SK-N-SH (cell line): ENCODE measurements around the gene PRELP. TPM values are rescaled to one million over a fixed set of nuclear protein-coding genes. Genes with fewer than 3 reads are reported as not detected.

Experiments
- CTCF ChIA-PET: fragments of 300-600, 350-600 bp; formaldehyde crosslinking; extraction: SDS; loops from one replicate; lab custom pipeline; 2021; lab: Yijun Ruan, JAX
- POLR2A ChIA-PET: fragments of 350-600 bp; sonication (Branson Sonifier 250); formaldehyde crosslinking; extraction: SDS; loops from one replicate; lab custom pipeline; 2020; ENCODE audit warnings: antibody characterized with exemption, inconsistent platforms; lab: Yijun Ruan, JAX
- DNase-seq: peaks from one replicate; pipeline ENCODE4 v3.0.0; 2012
- H2AFZ ChIP-seq: fragments of 200-600 bp; sonication (generic); 2 replicates; pipeline ENCODE4 v1.8.1; 2016; ENCODE audit warnings: antibody characterized with exemption, mild to moderate bottlenecking, low read depth
- H3F3A ChIP-seq: fragments of 200-600 bp; sonication (generic); replicated peaks from 2 replicates; pipeline ENCODE3; 2016; ENCODE audit warnings: antibody characterized with exemption, mild to moderate bottlenecking; ENCODE audit not compliant: insufficient read depth
- H3K27ac ChIP-seq, 2 experiments: fragments of 200-500 bp in 1 of 2; fragments of 200-600 bp in 1 of 2; sonication (Bioruptor generic) in 1 of 2; sonication (generic), shearing (Covaris generic) in 1 of 2; 2 replicates each; pipeline versions ENCODE4 v1.5.1 to v1.6.1; 2014 to 2016; ENCODE audit warnings: low read depth in 2 of 2, inconsistent platforms in 1 of 2, low read length in 1 of 2, mild to moderate bottlenecking in 1 of 2, mixed read lengths in 1 of 2
- H3K27me3 ChIP-seq: fragments of 200-600 bp; sonication (generic), shearing (Covaris generic); 2 replicates; pipeline ENCODE4 v1.6.1; 2016; ENCODE audit warnings: mixed run types; ENCODE audit not compliant: insufficient read depth
- H3K36me3 ChIP-seq, 2 experiments: fragments of 200-500 bp in 1 of 2; fragments of 200-600 bp in 1 of 2; sonication (Bioruptor generic) in 1 of 2; sonication (generic) in 1 of 2; replicated peaks in 1 of 2; 2 replicates each; pipeline versions ENCODE3 to v1.5.1; 2014 to 2016; ENCODE audit warnings: low read length in 1 of 2, mild to moderate bottlenecking in 1 of 2; ENCODE audit not compliant: insufficient read depth in 2 of 2, control insufficient read depth in 1 of 2
- H3K4me1 ChIP-seq, 2 experiments: fragments of 200-500 bp in 1 of 2; fragments of 200-600 bp in 1 of 2; sonication (Bioruptor generic) in 1 of 2; sonication (generic), shearing (Covaris generic) in 1 of 2; 2 replicates each; pipeline versions ENCODE4 v1.5.1 to v1.6.1; 2014 to 2016; ENCODE audit warnings: low read depth in 1 of 2, low read length in 1 of 2, mixed run types in 1 of 2; ENCODE audit not compliant: insufficient read depth in 2 of 2, control insufficient read depth in 1 of 2
- H3K4me2 ChIP-seq: fragments of 200-600 bp; sonication (generic), shearing (Covaris generic); 2 replicates; pipeline ENCODE4 v1.6.1; 2017; ENCODE audit warnings: mixed run types
- H3K4me3 ChIP-seq, 2 experiments: fragments of 200-500 bp in 1 of 2; fragments of 200-600 bp in 1 of 2; sonication (Bioruptor generic) in 1 of 2; sonication (generic), shearing (Covaris generic) in 1 of 2; 2 replicates each; pipeline versions ENCODE4 v1.5.1 to v1.8.1; 2014 to 2016; ENCODE audit warnings: low read depth in 2 of 2, inconsistent platforms in 1 of 2, low read length in 1 of 2, mild to moderate bottlenecking in 1 of 2, mixed read lengths in 1 of 2, moderate library complexity in 1 of 2
- H3K79me2 ChIP-seq: fragments of 200-600 bp; sonication (generic); 2 replicates; pipeline ENCODE4 v1.8.1; 2017; ENCODE audit warnings: mild to moderate bottlenecking; ENCODE audit not compliant: insufficient read depth
- H3K9ac ChIP-seq: fragments of 200-600 bp; sonication (generic); 2 replicates; pipeline ENCODE4 v1.6.1; 2017; ENCODE audit warnings: mixed run types
- H3K9me2 ChIP-seq: fragments of 200-600 bp; sonication (generic); 2 replicates; pipeline ENCODE4 v1.6.1; 2017; ENCODE audit warnings: mixed run types
- H3K9me3 ChIP-seq: fragments of 200-600 bp; sonication (generic); 2 replicates; pipeline ENCODE4 v1.6.1; 2017; ENCODE audit warnings: mixed run types, mild to moderate bottlenecking, moderate library complexity
- H4K20me1 ChIP-seq: fragments of 200-600 bp; sonication (generic); 2 replicates; pipeline ENCODE4 v1.6.1; 2017; ENCODE audit warnings: mild to moderate bottlenecking, mixed run types; ENCODE audit not compliant: insufficient read depth
- CHD2 ChIP-seq: fragments of 150-350 bp; IDR thresholded peaks from 2 replicates; pipeline ENCODE4 v1.6.1; 2018; ENCODE audit warnings: low read length; ENCODE audit not compliant: partially characterized antibody
- CTCF ChIP-seq: fragments of 200-600 bp; sonication (generic); IDR thresholded peaks from 2 replicates; pipeline ENCODE4 v1.6.1; 2017; ENCODE audit warnings: antibody characterized with exemption, mild to moderate bottlenecking, moderate library complexity
- FOSL2 ChIP-seq: IDR thresholded peaks from 2 replicates; pipeline ENCODE4 v1.4.0; 2012; ENCODE audit warnings: low read depth, mild to moderate bottlenecking, moderate library complexity, borderline replicate concordance
- FOXJ3 ChIP-seq: sonication (generic); formaldehyde crosslinking; IDR thresholded peaks from 2 replicates; pipeline ENCODE4 v1.5.1; 2020; ENCODE audit warnings: mild to moderate bottlenecking, missing genetic modification reagents
- FOXM1 ChIP-seq: IDR thresholded peaks from 2 replicates; pipeline ENCODE4 v1.4.0; 2012; ENCODE audit warnings: low read depth, mild to moderate bottlenecking
- GATA2 ChIP-seq: sonication (generic); formaldehyde crosslinking; IDR thresholded peaks from 2 replicates; pipeline ENCODE4 v1.5.0; 2020; ENCODE audit warnings: mild to moderate bottlenecking, missing genetic modification reagents
- JUND ChIP-seq: IDR thresholded peaks from 2 replicates; pipeline ENCODE4 v1.4.0; 2012
- NFIC ChIP-seq: IDR thresholded peaks from 2 replicates; pipeline ENCODE4 v1.4.0; 2012; ENCODE audit warnings: borderline replicate concordance
- NRF1 ChIP-seq: IDR thresholded peaks from 2 replicates; pipeline ENCODE4 v1.6.1; 2012; ENCODE audit warnings: low read depth, mild to moderate bottlenecking, low read length
- PBX3 ChIP-seq: IDR thresholded peaks from 2 replicates; pipeline ENCODE4; 2012
- POLR2AphosphoS5 ChIP-seq: IDR thresholded peaks from 2 replicates; pipeline ENCODE4 v1.6.1; 2012; ENCODE audit warnings: low read depth, low read length
- RAD21 ChIP-seq: IDR thresholded peaks from 2 replicates; pipeline ENCODE4 v1.6.1; 2012; ENCODE audit warnings: mild to moderate bottlenecking, low read length
- RCOR1 ChIP-seq: fragments of 150-350 bp; IDR thresholded peaks from 2 replicates; pipeline ENCODE4 v1.6.1; 2017; ENCODE audit warnings: antibody characterized with exemption, low read length
- REST ChIP-seq: IDR thresholded peaks from 2 replicates; pipeline ENCODE4 v1.6.1; 2012; ENCODE audit warnings: mild to moderate bottlenecking, low read depth, low read length, moderate library complexity
- RXRA ChIP-seq: IDR thresholded peaks from 2 replicates; pipeline ENCODE4 v1.4.0; 2012; ENCODE audit warnings: low read depth, mild to moderate bottlenecking, borderline replicate concordance
- SMC3 ChIP-seq: IDR thresholded peaks from 2 replicates; pipeline ENCODE4 v1.6.1; 2012; ENCODE audit warnings: low read depth, low read length, improper control_type of control experiment
- TCF12 ChIP-seq: IDR thresholded peaks from 2 replicates; pipeline ENCODE4 v1.4.0; 2012
- TEAD4 ChIP-seq: IDR thresholded peaks from 2 replicates; pipeline ENCODE4 v1.4.0; 2012; ENCODE audit warnings: mild to moderate bottlenecking, borderline replicate concordance; ENCODE audit not compliant: insufficient read depth
- USF1 ChIP-seq: IDR thresholded peaks from 2 replicates; pipeline ENCODE4 v1.4.0; 2012; ENCODE audit warnings: low read depth, borderline replicate concordance
- WGBS: methylation state at CpG from one replicate; pipeline ENCODE4 v1.1.6; 2017; ENCODE audit warnings: low lambda C conversion rate; 5-methylcytosine and 5-hydroxymethylcytosine counted together
- polyA plus RNA-seq, 3 experiments: library from polyadenylated mRNA; depleted of rRNA; stranded (reverse); fragments of >200 nt; gene quantifications; 2 replicates each; pipeline ENCODE4 v1.2.3, GENCODE V29; 2012

Gene PRELP
- polyA plus RNA-seq, 1 of the 3 experiments (the other 2 are of a cell fraction) = 0.48 TPM

- CTCF ChIA-PET = interaction anchor here (0.7 to 7.4 kb wide), 12 partner anchors 9 to 174 kb away, joined by 3 to 171 read pairs (median 5); no protein-coding TSS in a partner anchor
- POLR2A ChIA-PET = no interaction called here
- no peaks in the 10 kb centered on the region for H3K79me2 ChIP-seq
- H4K20me1 ChIP-seq = no peaks in the 10 kb centered on the region
- no peaks in the 10 kb centered on the region for H3K9me2 ChIP-seq
- WGBS = 62% methylated on average over 9 of the region's 9 CpGs
- no peaks in the 10 kb centered on the region for H3F3A ChIP-seq
- no peak overlapping the region for H3K4me3 ChIP-seq
- no peak overlapping the region for H3K9ac ChIP-seq
- H3K9me3 ChIP-seq = no peaks in the 10 kb centered on the region
- peaks cover 6 to 14% of the 10 kb centered on the region in 2 experiments; a peak in 2 of 4 replicates for H3K4me1 ChIP-seq
- H3K27ac ChIP-seq = no peak overlapping the region
- no peak for TF ChIP-seq TCF12
- no peak for TF ChIP-seq FOSL2
- TF ChIP-seq RXRA = no peak
- TF ChIP-seq NRF1 = no peak
- no peak for TF ChIP-seq CTCF
- TF ChIP-seq CHD2 = no peak
- TF ChIP-seq POLR2AphosphoS5 = no peak
- no peak for TF ChIP-seq TEAD4
- DNase-seq = no peak
- H3K27me3 ChIP-seq = no peaks in the 10 kb centered on the region
- H3K36me3 ChIP-seq = no peaks in the 10 kb centered on the region
- no peak overlapping the region for H3K4me2 ChIP-seq
- no peak overlapping the region for H2AFZ ChIP-seq
These were observed 33.8 kb upstream of the PRELP start for GRCh38 chr1:203441766-203442165.

GRCh38 chr1:203442821-203443220, 32.8 kb upstream of the PRELP start:
- no peak for DNase-seq
- Histone ChIP-seq H3K79me2 (no peaks in the 10 kb centered on the region), H3K4me1 (peaks cover 6 to 10% of the 10 kb centered on the region in 2 experiments; a peak in 2 of 4 replicates), H3K4me2 (no peak overlapping the region), H3K27me3 (peaks cover 3% of the 10 kb centered on the region; the same call in 1 of the 2 replicates), H3K9ac (no peak overlapping the region), H3K9me3 (no peaks in the 10 kb centered on the region), H4K20me1 (no peaks in the 10 kb centered on the region), H3K4me3 (no peak overlapping the region), H3K9me2 (no peaks in the 10 kb centered on the region), H3F3A (no peaks in the 10 kb centered on the region), H3K27ac (no peak overlapping the region), H2AFZ (no peak overlapping the region), H3K36me3 (no peaks in the 10 kb centered on the region)
- TF ChIP-seq FOSL2 = no peak
- TF ChIP-seq JUND = no peak
- no peak for TF ChIP-seq GATA2 (CRISPR knock-in tag)
- no peak for TF ChIP-seq RXRA
- no peak for TF ChIP-seq FOXM1
- no peak for TF ChIP-seq PBX3
- no peak for TF ChIP-seq RAD21
- TF ChIP-seq REST = no peak
- no peak for TF ChIP-seq FOXJ3 (CRISPR knock-in tag)
- no peak for TF ChIP-seq RCOR1
- no peak for TF ChIP-seq SMC3
- no peak for TF ChIP-seq NFIC
- TF ChIP-seq USF1 = no peak
- ChIA-PET CTCF (interaction anchor here (1.3 to 7.4 kb wide), 5 partner anchors 45 to 176 kb away, joined by 4 to 171 read pairs (median 7); no protein-coding TSS in a partner anchor), POLR2A (no interaction called here)
- WGBS = 52% methylated on average over 7 of the region's 7 CpGs
